Fibroblast of lung (primary cell): ENCODE data around the gene ASRGL1. TPM values are rescaled to one million over a fixed set of nuclear protein-coding genes. Genes with fewer than 3 reads are reported as not detected.

Experiments
- DNase-seq, 2 donors: peaks; one replicate each; pipeline versions ENCODE4 v3.0.0 to v3.0.0-alpha.2; 2010; ENCODE audit warnings: low read depth in 2 of 2
- H2AFZ ChIP-seq: 2 replicates; pipeline ENCODE4 v1.5.1; 2012; ENCODE audit warnings: low read length, control low read depth, inconsistent platforms
- H3K27ac ChIP-seq: 2 replicates; pipeline ENCODE4 v1.5.1; 2011; ENCODE audit warnings: low read length, control low read depth; ENCODE audit not compliant: insufficient read depth
- H3K27me3 ChIP-seq: 2 replicates; pipeline ENCODE4 v1.5.1; 2011; ENCODE audit warnings: mild to moderate bottlenecking, low read length; ENCODE audit not compliant: control insufficient read depth, insufficient read depth
- H3K36me3 ChIP-seq: 2 replicates; pipeline ENCODE4 v1.5.1; 2011; ENCODE audit warnings: low read length; ENCODE audit not compliant: control insufficient read depth, insufficient read depth
- H3K4me1 ChIP-seq: 2 replicates; pipeline ENCODE4 v1.5.1; 2011; ENCODE audit warnings: low read length; ENCODE audit not compliant: control insufficient read depth, insufficient read depth; ENCODE audit errors: extremely low read depth
- H3K4me2 ChIP-seq: 2 replicates; pipeline ENCODE4 v1.5.1; 2011; ENCODE audit warnings: low read length, control low read depth; ENCODE audit not compliant: insufficient read depth; ENCODE audit errors: extremely low read depth
- H3K4me3 ChIP-seq, 4 experiments: fragments of 200-600 bp in 1 of 4; sonication (generic) in 1 of 4; replicated peaks in 1 of 4; 2 replicates each; pipeline ENCODE4 v1.5.1; 2011 to 2016; ENCODE audit warnings: low read length in 4 of 4, low read depth in 3 of 4, mild to moderate bottlenecking in 3 of 4, control low read depth in 2 of 4, inconsistent platforms in 1 of 4, mixed read lengths in 1 of 4; ENCODE audit not compliant: insufficient read depth in 1 of 4; ENCODE audit errors: control extremely low read depth in 1 of 4
- H3K79me2 ChIP-seq: 2 replicates; pipeline ENCODE4 v1.5.1; 2012; ENCODE audit warnings: mild to moderate bottlenecking, low read length, inconsistent platforms; ENCODE audit not compliant: control insufficient read depth, insufficient read depth
- H3K9ac ChIP-seq: 2 replicates; pipeline ENCODE4 v1.5.1; 2011; ENCODE audit warnings: mild to moderate bottlenecking, low read length, control low read depth; ENCODE audit not compliant: insufficient read depth
- H3K9me3 ChIP-seq: 2 replicates; pipeline ENCODE4 v1.5.1; 2012; ENCODE audit warnings: low read depth, low read length; ENCODE audit not compliant: control insufficient read depth, insufficient read depth
- H4K20me1 ChIP-seq: 2 replicates; pipeline ENCODE4 v1.5.1; 2011; ENCODE audit warnings: low read length; ENCODE audit not compliant: control insufficient read depth, insufficient read depth; ENCODE audit errors: extremely low read depth
- EZH2 ChIP-seq: IDR thresholded peaks from 2 replicates; pipeline ENCODE4 v1.5.1; 2012; ENCODE audit warnings: low read length, control low read depth, mild to moderate bottlenecking; ENCODE audit errors: missing control alignments
- polyA plus RNA-seq, 2 donors: library from polyadenylated mRNA; depleted of rRNA in 1 of 2; stranded (reverse) in 1 of 2; unstranded in 1 of 2; fragments of >200 nt; gene quantifications; 2 replicates each; pipeline ENCODE4 v1.2.1, GENCODE V29; 2011 to 2012; ENCODE audit warnings: missing spikeins in 1 of 2
- total RNA-seq: library from RNA; depleted of rRNA; stranded (reverse); fragments of >200 nt; gene quantifications from 2 replicates; pipeline ENCODE4 v1.2.1, GENCODE V29; 2014
- TF ChIP-seq, protein P1 (sequence below), 2 donors: IDR thresholded peaks in 1 of 2; conservative IDR thresholded peaks in 1 of 2; 1 replicate in 1 of 2; 2 replicates in 1 of 2; pipeline ENCODE4 v1.5.1; 2011 to 2012; ENCODE audit warnings: low read length in 2 of 2, control low read depth in 1 of 2, inconsistent platforms in 1 of 2, low read depth in 1 of 2, mild to moderate bottlenecking in 1 of 2

The ASRGL1 gene
- total and polyA plus RNA-seq, 2 donors (not counting 1 experiment from before 2014, with no cell fraction given): under 0.01 to 0.22 TPM

DNA sequence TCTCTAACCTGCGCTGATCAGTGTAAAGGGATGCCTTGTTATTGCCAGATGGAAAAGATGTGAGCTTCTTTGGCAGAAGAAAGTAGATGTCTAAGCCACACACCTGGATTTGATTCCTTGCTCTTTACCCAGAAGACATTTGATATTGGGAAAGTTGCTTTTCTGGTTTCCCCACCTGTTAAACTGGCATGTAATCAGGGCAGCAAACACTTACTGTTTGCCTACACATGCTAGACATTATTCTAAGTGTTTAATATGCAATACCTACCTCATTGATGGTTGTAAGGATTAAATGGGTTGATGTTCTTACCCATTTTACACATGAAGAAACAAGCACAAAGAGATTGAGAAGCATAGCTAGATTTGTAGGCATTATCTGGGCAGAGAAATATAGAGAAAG lies 16.6 kb downstream of the ASRGL1 start:
- Histone ChIP-seq H3K79me2 (no peaks in the 10 kb centered on the region), H3K4me1 (no peaks in the 10 kb centered on the region), H3K27ac (no peak overlapping the region), H3K4me3 (no peak overlapping the region), H4K20me1 (no peaks in the 10 kb centered on the region), H3K9me3 (no peaks in the 10 kb centered on the region), H3K27me3 (no peaks in the 10 kb centered on the region), H3K36me3 (no peaks in the 10 kb centered on the region), H3K4me2 (no peak overlapping the region), H3K9ac (no peak overlapping the region), H2AFZ (no peak overlapping the region)
- DNase-seq: no peak
- TF ChIP-seq, protein P1, sequence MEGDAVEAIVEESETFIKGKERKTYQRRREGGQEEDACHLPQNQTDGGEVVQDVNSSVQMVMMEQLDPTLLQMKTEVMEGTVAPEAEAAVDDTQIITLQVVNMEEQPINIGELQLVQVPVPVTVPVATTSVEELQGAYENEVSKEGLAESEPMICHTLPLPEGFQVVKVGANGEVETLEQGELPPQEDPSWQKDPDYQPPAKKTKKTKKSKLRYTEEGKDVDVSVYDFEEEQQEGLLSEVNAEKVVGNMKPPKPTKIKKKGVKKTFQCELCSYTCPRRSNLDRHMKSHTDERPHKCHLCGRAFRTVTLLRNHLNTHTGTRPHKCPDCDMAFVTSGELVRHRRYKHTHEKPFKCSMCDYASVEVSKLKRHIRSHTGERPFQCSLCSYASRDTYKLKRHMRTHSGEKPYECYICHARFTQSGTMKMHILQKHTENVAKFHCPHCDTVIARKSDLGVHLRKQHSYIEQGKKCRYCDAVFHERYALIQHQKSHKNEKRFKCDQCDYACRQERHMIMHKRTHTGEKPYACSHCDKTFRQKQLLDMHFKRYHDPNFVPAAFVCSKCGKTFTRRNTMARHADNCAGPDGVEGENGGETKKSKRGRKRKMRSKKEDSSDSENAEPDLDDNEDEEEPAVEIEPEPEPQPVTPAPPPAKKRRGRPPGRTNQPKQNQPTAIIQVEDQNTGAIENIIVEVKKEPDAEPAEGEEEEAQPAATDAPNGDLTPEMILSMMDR (conservative IDR thresholded peaks at IDR 0.05 in 1 of 2, IDR thresholded peaks at IDR 0.05 in 1 of 2; ENCODE audit: low read depth in 1 of 2, low read length in 2 of 2): no peak
- TF ChIP-seq EZH2: no peak

DNA sequence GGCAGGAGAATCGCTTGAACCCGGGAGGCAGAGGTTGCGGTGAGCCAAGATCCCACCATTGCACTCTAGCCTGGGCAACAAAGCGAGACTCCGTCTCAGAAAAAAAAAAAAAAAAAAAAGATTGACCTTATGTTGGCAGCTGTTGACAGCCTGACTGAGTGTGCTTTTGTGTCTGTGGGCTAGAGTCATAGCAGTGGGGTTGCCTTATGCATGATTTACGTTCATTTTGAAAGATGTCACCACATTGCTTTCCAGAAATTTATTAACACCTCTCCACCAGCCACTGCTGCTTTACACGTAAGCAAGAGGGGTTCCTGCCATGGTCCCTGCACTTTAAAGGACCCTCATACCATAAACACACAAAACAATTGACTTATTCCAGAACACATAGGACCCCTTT lies 21.0 kb downstream of the ASRGL1 start:
- no peak overlapping the region for H2AFZ ChIP-seq
- H3K4me1 ChIP-seq: no peaks in the 10 kb centered on the region
- H3K27me3 ChIP-seq: no peaks in the 10 kb centered on the region
- H3K36me3 ChIP-seq: no peaks in the 10 kb centered on the region
- no peak overlapping the region for H3K9ac ChIP-seq
- no peak for DNase-seq
- no peaks in the 10 kb centered on the region for H3K9me3 ChIP-seq
- H3K4me2 ChIP-seq: no peak overlapping the region
- TF ChIP-seq, protein P1 (conservative IDR thresholded peaks at IDR 0.05 in 1 of 2, IDR thresholded peaks at IDR 0.05 in 1 of 2; ENCODE audit: low read depth in 1 of 2, low read length in 2 of 2): no peak
- TF ChIP-seq EZH2: no peak
- H3K27ac ChIP-seq: no peak overlapping the region
- H4K20me1 ChIP-seq: no peaks in the 10 kb centered on the region
- H3K4me3 ChIP-seq: no peak overlapping the region
- no peaks in the 10 kb centered on the region for H3K79me2 ChIP-seq

DNA sequence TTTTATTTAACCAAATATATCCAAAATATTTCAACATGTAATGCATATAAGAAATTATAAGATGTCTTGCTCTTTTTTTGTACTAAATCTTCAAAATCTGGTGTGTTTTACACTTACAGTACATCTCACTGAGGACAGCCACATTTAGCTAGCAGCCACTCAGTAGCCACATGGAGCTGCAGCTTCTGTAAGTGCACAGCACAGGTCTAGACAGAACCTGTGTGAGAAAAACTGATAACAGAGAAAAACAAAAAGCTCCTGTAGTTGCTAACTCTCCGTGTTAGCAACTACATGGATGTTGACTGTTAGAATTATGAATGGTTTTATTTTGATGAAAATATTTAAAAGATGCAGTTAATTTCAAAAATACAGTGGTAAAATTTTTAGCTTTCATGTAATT lies 22.2 kb downstream of the ASRGL1 start:
- no peak overlapping the region for H3K4me3 ChIP-seq
- H3K36me3 ChIP-seq: no peaks in the 10 kb centered on the region
- H2AFZ ChIP-seq: no peak overlapping the region
- H3K27ac ChIP-seq: no peak overlapping the region
- no peaks in the 10 kb centered on the region for H3K9me3 ChIP-seq
- H3K9ac ChIP-seq: no peak overlapping the region
- no peaks in the 10 kb centered on the region for H3K4me1 ChIP-seq
- no peaks in the 10 kb centered on the region for H3K79me2 ChIP-seq
- H3K4me2 ChIP-seq: no peak overlapping the region
- H3K27me3 ChIP-seq: no peaks in the 10 kb centered on the region
- no peak for TF ChIP-seq EZH2
- TF ChIP-seq, protein P1 (conservative IDR thresholded peaks at IDR 0.05 in 1 of 2, IDR thresholded peaks at IDR 0.05 in 1 of 2; ENCODE audit: low read depth in 1 of 2, low read length in 2 of 2): no peak
- H4K20me1 ChIP-seq: no peaks in the 10 kb centered on the region
- DNase-seq: no peak
